Stimulated activated memory B cell treated with anti-CD40 and anti-IgM and Interleukin-4, amounts not matched to agents 10 μg/mL and 1 μg/mL and 100 μg/mL, for 72 hours (primary cell): Measurements from ENCODE around the gene UBAP1.
"Not testable (repeated sequence)": the region's sequence is repeated elsewhere in the genome, so short reads cannot be mapped to it uniquely, and the experiment has no call there.

Experiments used
- ATAC-seq: fragments of 150-1000 bp; cut with Tn5 transposase; 2 replicates; pipeline ENCODE4 v1.10.0; 2021
- H3K27ac Mint-ChIP-seq: one replicate; pipeline ENCODE4 v1.8.0; 2022; ENCODE audit warnings: mild to moderate bottlenecking, mixed read lengths
- H3K27me3 Mint-ChIP-seq: one replicate; pipeline ENCODE4 v1.8.0; 2022; ENCODE audit warnings: mixed read lengths
- H3K36me3 Mint-ChIP-seq: one replicate; pipeline ENCODE4 v1.8.0; 2022; ENCODE audit warnings: mixed read lengths
- H3K4me1 Mint-ChIP-seq: one replicate; pipeline ENCODE4 v1.8.0; 2022; ENCODE audit warnings: mixed read lengths
- H3K4me3 Mint-ChIP-seq: one replicate; pipeline ENCODE4 v1.8.0; 2022; ENCODE audit warnings: mild to moderate bottlenecking, moderate library complexity, mixed read lengths
- H3K9me3 Mint-ChIP-seq: one replicate; pipeline ENCODE4 v1.8.0; 2022; ENCODE audit warnings: mixed read lengths

Gene UBAP1

GRCh38 chr9:34256987-34257585, 78.2 kb downstream of the UBAP1 start:
- Mint-ChIP-seq H3K27me3 (no peaks in the 10 kb centered on the region), H3K36me3 (peaks cover 16% of the 10 kb centered on the region), H3K4me3 (no peak overlapping the region), H3K4me1 (peaks cover 6% of the 10 kb centered on the region), H3K9me3 (no peaks in the 10 kb centered on the region), H3K27ac (no peak overlapping the region)
- ATAC-seq: no peak

GRCh38 chr9:34259315-34259714, 80.5 kb downstream of the UBAP1 start:
- Mint-ChIP-seq H3K4me1 (no peaks in the 10 kb centered on the region), H3K27ac (no peak overlapping the region), H3K27me3 (no peaks in the 10 kb centered on the region), H3K36me3 (peaks cover 7% of the 10 kb centered on the region), H3K9me3 (no peaks in the 10 kb centered on the region), H3K4me3 (no peak overlapping the region)
- no peak for ATAC-seq

DNA sequence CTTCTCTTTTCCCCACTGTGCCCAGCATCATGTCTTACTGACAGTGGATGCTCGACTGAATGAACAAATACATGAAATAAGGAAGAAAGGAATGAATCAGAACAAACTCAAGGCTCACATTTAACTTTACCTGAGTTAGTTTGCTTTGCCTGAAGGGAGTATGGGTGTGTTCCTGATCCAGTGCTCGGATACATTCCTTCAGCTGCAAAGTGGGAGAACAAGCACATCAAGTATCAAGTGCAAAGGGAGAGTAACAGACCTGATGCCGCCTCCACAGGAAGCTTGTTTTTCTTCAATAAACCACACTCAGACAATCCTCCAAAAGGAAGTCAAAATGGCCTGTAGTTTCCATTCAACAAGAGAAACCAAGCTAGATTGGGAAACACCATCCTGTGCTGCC, 84.1 kb downstream of the UBAP1 start:
- Mint-ChIP-seq H3K36me3 (peaks cover 5% of the 10 kb centered on the region), H3K4me3 (no peak overlapping the region), H3K4me1 (no peaks in the 10 kb centered on the region), H3K27me3 (no peaks in the 10 kb centered on the region), H3K9me3 (no peaks in the 10 kb centered on the region), H3K27ac (no peak overlapping the region)
- ATAC-seq: no peak

GRCh38 chr9:34267660-34268059, 88.8 kb downstream of the UBAP1 start:
- no peak overlapping the region for H3K27ac Mint-ChIP-seq
- H3K4me3 Mint-ChIP-seq: no peak overlapping the region
- no peaks in the 10 kb centered on the region for H3K4me1 Mint-ChIP-seq
- no peaks in the 10 kb centered on the region for H3K9me3 Mint-ChIP-seq
- no peak for ATAC-seq
- no peaks in the 10 kb centered on the region for H3K36me3 Mint-ChIP-seq
- H3K27me3 Mint-ChIP-seq: no peaks in the 10 kb centered on the region

DNA sequence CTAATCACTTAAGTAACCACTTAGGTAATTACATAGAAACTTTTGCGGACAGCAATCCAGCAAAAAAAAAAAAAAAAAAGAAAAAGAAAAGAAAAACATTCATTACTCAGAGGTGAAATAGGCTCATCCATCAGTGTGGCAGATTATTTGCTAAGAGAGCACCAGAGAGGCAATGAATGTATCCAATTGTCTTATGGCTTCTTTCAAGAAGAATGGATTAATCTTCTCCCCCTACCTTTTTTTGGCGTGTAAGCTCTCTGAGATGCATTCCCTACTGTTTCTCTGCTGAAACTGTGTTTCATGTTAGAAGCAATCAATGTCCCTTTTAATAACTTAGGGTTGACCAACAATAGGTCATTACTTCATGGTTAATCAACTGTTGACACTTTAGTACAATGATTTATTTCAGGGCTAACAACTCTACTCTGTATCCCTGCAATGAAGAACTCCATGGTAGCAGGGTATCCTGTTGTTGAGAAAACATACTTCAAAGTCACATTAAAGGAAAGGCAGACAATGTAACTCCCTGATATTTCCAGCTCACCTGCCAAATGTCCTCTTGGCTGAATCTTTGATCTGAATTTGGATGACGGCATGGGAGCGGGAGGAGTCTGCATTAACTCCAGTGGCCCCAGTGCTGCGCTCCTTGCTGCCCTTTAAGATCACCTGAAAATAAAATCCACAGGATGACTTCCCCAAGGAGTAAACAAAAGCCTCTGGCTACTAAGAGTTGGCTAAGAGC, 92.6 kb downstream of the UBAP1 start:
- H3K36me3 Mint-ChIP-seq: no peaks in the 10 kb centered on the region
- no peak overlapping the region for H3K4me3 Mint-ChIP-seq
- no peaks in the 10 kb centered on the region for H3K27me3 Mint-ChIP-seq
- no peaks in the 10 kb centered on the region for H3K9me3 Mint-ChIP-seq
- ATAC-seq: no peak
- no peaks in the 10 kb centered on the region for H3K4me1 Mint-ChIP-seq
- no peak overlapping the region for H3K27ac Mint-ChIP-seq

GRCh38 chr9:34272101-34272541, 93.3 kb downstream of the UBAP1 start:
- H3K9me3 Mint-ChIP-seq: no peaks in the 10 kb centered on the region
- no peak for ATAC-seq
- H3K27ac Mint-ChIP-seq: no peak overlapping the region
- no peaks in the 10 kb centered on the region for H3K4me1 Mint-ChIP-seq
- H3K36me3 Mint-ChIP-seq: no peaks in the 10 kb centered on the region
- H3K27me3 Mint-ChIP-seq: no peaks in the 10 kb centered on the region
- H3K4me3 Mint-ChIP-seq: no peak overlapping the region

GRCh38 chr9:34273588-34273987, 94.7 kb downstream of the UBAP1 start:
- H3K36me3 Mint-ChIP-seq, H3K27ac Mint-ChIP-seq, H3K4me3 Mint-ChIP-seq, H3K9me3 Mint-ChIP-seq, H3K27me3 Mint-ChIP-seq, H3K4me1 Mint-ChIP-seq, ATAC-seq: not testable (repeated sequence)

DNA sequence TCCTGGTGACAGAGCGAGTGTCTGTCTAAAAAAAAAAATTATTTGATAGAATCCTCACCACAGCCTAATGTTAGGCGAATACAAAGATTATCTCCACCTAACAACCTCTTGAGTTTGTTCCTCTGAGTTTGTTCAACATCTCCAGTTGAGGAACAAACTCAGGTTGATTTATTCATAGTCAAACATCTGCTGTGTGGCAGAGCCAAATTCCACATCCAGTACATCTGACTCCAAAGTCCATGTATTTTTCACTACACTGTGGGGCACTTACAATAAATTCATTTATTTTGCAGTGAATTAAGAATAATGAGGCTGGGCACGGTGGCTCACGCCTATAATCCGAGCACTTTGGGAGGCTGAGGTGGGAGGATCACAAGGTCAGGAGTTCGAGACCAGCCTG, 97.0 kb downstream of the UBAP1 start:
- H3K27me3 Mint-ChIP-seq: no peaks in the 10 kb centered on the region
- H3K4me1 Mint-ChIP-seq: no peaks in the 10 kb centered on the region
- H3K4me3 Mint-ChIP-seq: no peak overlapping the region
- H3K27ac Mint-ChIP-seq: no peak overlapping the region
- no peak for ATAC-seq
- H3K9me3 Mint-ChIP-seq: no peaks in the 10 kb centered on the region
- H3K36me3 Mint-ChIP-seq: no peaks in the 10 kb centered on the region

DNA sequence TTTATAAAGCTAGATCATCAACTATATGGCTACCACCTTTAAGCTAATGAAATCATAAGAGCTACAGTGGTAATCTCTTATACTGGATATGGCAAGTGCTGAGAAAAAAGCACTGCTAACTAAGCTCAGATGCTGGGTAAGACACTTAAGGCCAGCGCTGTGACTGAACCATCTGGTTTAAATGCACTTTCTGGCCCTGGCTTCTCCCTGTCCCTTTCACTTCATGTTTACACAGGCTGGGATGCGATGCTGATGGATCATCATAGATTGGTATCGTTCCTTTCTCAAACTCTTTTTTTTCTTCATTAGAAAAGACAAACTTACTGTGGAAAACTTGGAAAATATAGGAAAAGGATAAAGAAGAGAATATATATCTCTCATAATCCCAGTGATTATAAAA, 97.9 kb downstream of the UBAP1 start:
- no peaks in the 10 kb centered on the region for H3K4me1 Mint-ChIP-seq
- no peaks in the 10 kb centered on the region for H3K27me3 Mint-ChIP-seq
- H3K9me3 Mint-ChIP-seq: no peaks in the 10 kb centered on the region
- no peaks in the 10 kb centered on the region for H3K36me3 Mint-ChIP-seq
- H3K27ac Mint-ChIP-seq: no peak overlapping the region
- no peak for ATAC-seq
- H3K4me3 Mint-ChIP-seq: no peak overlapping the region

DNA sequence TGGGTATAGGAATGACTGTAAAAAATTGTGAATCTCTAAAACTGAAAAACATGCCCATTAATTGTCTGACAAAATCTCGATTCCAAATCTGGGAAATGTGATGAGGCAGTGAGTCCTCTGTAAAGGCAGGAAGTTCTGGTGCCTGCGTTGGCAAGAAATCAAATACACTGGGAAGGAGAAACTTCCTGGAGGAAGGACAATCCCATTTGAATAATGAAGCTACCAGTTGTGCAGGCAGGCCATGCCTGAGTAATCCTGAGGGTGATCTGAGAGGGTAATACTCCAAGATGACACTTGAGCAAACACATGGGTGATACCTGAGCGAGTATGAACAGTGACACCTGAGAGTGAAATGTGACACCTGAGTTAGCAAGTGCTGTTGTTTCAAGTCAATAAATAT, 100.6 kb downstream of the UBAP1 start:
- ATAC-seq: no peak
- Mint-ChIP-seq H3K9me3 (no peaks in the 10 kb centered on the region), H3K27me3 (no peaks in the 10 kb centered on the region), H3K36me3 (no peaks in the 10 kb centered on the region), H3K4me1 (no peaks in the 10 kb centered on the region), H3K4me3 (no peak overlapping the region), H3K27ac (no peak overlapping the region)

GRCh38 chr9:34282096-34282495, 103.3 kb downstream of the UBAP1 start:
- no peaks in the 10 kb centered on the region for H3K36me3 Mint-ChIP-seq

GRCh38 chr9:34289159-34289558, 110.3 kb downstream of the UBAP1 start:
- ATAC-seq: no peak
- Mint-ChIP-seq H3K4me1 (no peaks in the 10 kb centered on the region), H3K36me3 (no peaks in the 10 kb centered on the region), H3K27me3 (no peaks in the 10 kb centered on the region), H3K4me3 (no peak overlapping the region), H3K9me3 (no peaks in the 10 kb centered on the region), H3K27ac (no peak overlapping the region)

More at GRCh38 chr9:34282096-34282495, 103.3 kb downstream of the UBAP1 start:
- no peak overlapping the region for H3K27ac Mint-ChIP-seq
- H3K9me3 Mint-ChIP-seq: no peaks in the 10 kb centered on the region
- H3K4me1 Mint-ChIP-seq: no peaks in the 10 kb centered on the region
- no peak overlapping the region for H3K4me3 Mint-ChIP-seq
- no peak for ATAC-seq
- H3K27me3 Mint-ChIP-seq: no peaks in the 10 kb centered on the region

DNA sequence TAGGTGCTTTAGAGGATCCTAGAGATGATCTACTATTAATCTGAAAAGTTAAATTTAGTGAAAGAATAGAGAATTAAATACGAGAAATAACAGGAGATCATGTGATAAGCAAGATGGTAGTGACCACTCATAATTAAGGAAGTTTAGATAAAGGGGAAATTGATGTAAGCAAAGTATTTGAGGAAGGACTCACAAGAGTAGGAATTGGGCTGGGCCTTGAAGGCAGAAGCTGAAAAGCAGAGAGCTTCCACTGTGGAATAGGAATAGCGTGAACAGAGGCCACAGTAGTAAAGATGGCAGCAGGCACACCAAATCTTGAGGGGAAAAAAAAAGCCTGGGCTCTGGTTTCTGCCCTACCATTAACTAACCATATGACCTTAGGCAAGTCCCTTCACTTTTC, 112.2 kb downstream of the UBAP1 start:
- no peaks in the 10 kb centered on the region for H3K9me3 Mint-ChIP-seq
- H3K4me3 Mint-ChIP-seq: no peak overlapping the region
- no peak overlapping the region for H3K27ac Mint-ChIP-seq
- H3K27me3 Mint-ChIP-seq: no peaks in the 10 kb centered on the region
- H3K36me3 Mint-ChIP-seq: no peaks in the 10 kb centered on the region
- no peak for ATAC-seq
- no peaks in the 10 kb centered on the region for H3K4me1 Mint-ChIP-seq

DNA sequence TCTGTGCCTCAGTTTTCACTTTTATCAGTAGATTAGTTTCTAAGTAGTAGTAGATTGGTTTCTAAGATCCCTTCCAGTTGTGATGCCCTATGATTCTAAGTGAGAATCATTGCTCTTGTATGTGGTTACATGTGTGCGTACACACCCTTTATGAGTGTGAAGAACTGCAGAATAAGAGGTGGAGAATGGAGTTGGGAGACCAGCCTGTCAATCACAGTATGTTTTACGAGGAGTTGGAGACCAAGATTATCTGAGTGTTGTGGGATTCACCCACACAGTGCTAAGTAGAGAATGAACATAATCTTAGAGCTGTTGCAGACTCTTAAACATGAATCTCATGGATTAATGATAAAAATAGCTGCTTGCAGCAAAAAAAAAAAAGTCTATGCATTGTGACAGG, 112.6 kb downstream of the UBAP1 start:
- ATAC-seq: no peak
- no peaks in the 10 kb centered on the region for H3K4me1 Mint-ChIP-seq
- H3K36me3 Mint-ChIP-seq: no peaks in the 10 kb centered on the region
- no peak overlapping the region for H3K27ac Mint-ChIP-seq
- H3K4me3 Mint-ChIP-seq: no peak overlapping the region
- no peaks in the 10 kb centered on the region for H3K27me3 Mint-ChIP-seq
- no peaks in the 10 kb centered on the region for H3K9me3 Mint-ChIP-seq

- Mint-ChIP-seq H3K27ac (no peak overlapping the region), H3K4me1 (no peaks in the 10 kb centered on the region), H3K27me3 (no peaks in the 10 kb centered on the region), H3K4me3 (no peak overlapping the region), H3K9me3 (no peaks in the 10 kb centered on the region), H3K36me3 (no peaks in the 10 kb centered on the region)
- ATAC-seq: no peak
Observed at GRCh38 chr9:34292552-34292951, 113.7 kb downstream of the UBAP1 start.

GRCh38 chr9:34301064-34301463, 122.2 kb downstream of the UBAP1 start:
- H3K27me3 Mint-ChIP-seq, H3K27ac Mint-ChIP-seq, H3K9me3 Mint-ChIP-seq, H3K4me3 Mint-ChIP-seq, H3K4me1 Mint-ChIP-seq, H3K36me3 Mint-ChIP-seq, ATAC-seq: not testable (repeated sequence)
